ENCODE measurements around the gene DOCK7. TPM values are rescaled to one million over a fixed set of nuclear protein-coding genes. Genes with fewer than 3 reads are reported as not detected.
A peak's percentile ranks its signal among the peaks of the same experiment; 100 is the strongest.
"Not testable (repeated sequence)": the region's sequence is repeated elsewhere in the genome, so short reads cannot be mapped to it uniquely, and the experiment has no call there.

The DOCK7 gene
- total and polyA plus RNA-seq, 4 experiments from 2014 or later, result 4.3 to 20.8 (median 11.0) TPM

- Mint-ChIP-seq H3K9me3 (no peaks in the 10 kb centered on the region), H3K27me3 (no peaks in the 10 kb centered on the region), H3K4me1 (no peaks in the 10 kb centered on the region), H3K36me3 (peaks cover 10 to 13% of the 10 kb centered on the region in 2 donors), H3K4me3 (no peak overlapping the region), H3K27ac (no peak overlapping the region)
- intact Hi-C loops (cut with micrococcal nuclease), result no loop called here
- H3K27me3 ChIP-seq (ENCODE audit: insufficient read depth, low read length), result no peaks in the 10 kb centered on the region
- DNase-seq, result no peak
- ChIA-PET CTCF (ENCODE audit: partially characterized antibody) (no interaction called here), POLR2A (ENCODE audit: partially characterized antibody) (no interaction called here)
- H3K4me3 ChIP-seq (ENCODE audit: low read length in 2 of 2), result no peak overlapping the region
- no peaks in the 10 kb centered on the region for H3K9me3 ChIP-seq (ENCODE audit: control insufficient read depth in 1 of 2, low read length in 2 of 2)
- no peak overlapping the region for H3K27ac ChIP-seq (ENCODE audit: low read depth, low read length)
- H3K36me3 ChIP-seq (ENCODE audit: insufficient read depth, low read length), result no peaks in the 10 kb centered on the region
- no peaks in the 10 kb centered on the region for H3K4me1 ChIP-seq (ENCODE audit: insufficient read depth, low read length)
Observed at GRCh38 chr1:62536865-62537264, 151.3 kb downstream of the DOCK7 start.

DNA sequence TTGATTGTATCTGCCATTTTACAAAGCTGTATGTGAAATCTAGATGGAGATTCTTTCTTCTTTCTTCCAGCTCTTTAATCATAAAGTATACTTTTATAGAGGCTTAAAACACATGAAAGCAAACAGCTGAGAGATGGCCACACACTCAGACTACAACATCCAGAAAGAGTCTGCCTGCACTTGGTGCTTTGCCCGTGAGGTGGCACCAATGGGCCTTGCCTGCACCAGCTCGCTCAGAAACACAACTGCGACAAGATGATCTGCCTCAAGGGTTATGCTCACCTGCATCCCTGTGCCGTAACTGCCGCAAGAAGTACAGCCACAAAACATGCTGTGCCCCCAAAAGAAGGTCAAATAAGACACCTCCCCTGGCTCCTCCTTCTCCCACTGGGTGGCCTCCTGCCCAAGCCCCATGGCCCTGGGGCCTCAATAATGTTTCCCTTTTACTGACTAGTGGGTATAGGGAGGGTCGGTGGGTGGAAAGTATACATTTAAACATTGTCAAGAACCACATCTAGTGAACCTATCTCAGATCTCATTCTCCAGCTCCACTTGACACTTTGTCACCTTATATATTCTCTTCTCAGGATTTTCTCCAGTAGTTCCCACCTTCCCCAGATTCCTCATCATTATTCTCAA lies 157.6 kb downstream of the DOCK7 start:
- no peak overlapping the region for H3K4me3 ChIP-seq (ENCODE audit: low read length in 2 of 2)
- Mint-ChIP-seq H3K27ac (peak overlapping the region in 1 of 7 donors; percentile 24), H3K27me3 (no peaks in the 10 kb centered on the region), H3K9me3 (no peaks in the 10 kb centered on the region), H3K4me3 (no peak overlapping the region), H3K4me1 (no peaks in the 10 kb centered on the region), H3K36me3 (peaks cover 15 to 24% of the 10 kb centered on the region in 2 donors)
- intact Hi-C loops (cut with micrococcal nuclease), result no loop called here
- no peak overlapping the region for H3K27ac ChIP-seq (ENCODE audit: low read depth, low read length)
- POLR2A ChIA-PET (ENCODE audit: partially characterized antibody), result no interaction called here
- CTCF ChIA-PET (ENCODE audit: partially characterized antibody), result interaction anchor here (1.1 kb wide), 2 partner anchors 22 to 215 kb away, joined by 4 read pairs; no protein-coding TSS in a partner anchor
- H3K27me3 ChIP-seq (ENCODE audit: insufficient read depth, low read length), result no peaks in the 10 kb centered on the region
- no peak for DNase-seq
- H3K9me3 ChIP-seq (ENCODE audit: control insufficient read depth in 1 of 2, low read length in 2 of 2), result no peaks in the 10 kb centered on the region
- no peaks in the 10 kb centered on the region for H3K4me1 ChIP-seq (ENCODE audit: insufficient read depth, low read length)
- no peaks in the 10 kb centered on the region for H3K36me3 ChIP-seq (ENCODE audit: insufficient read depth, low read length)

- Histone ChIP-seq H3K27me3 (ENCODE audit: insufficient read depth, low read length) (no peaks in the 10 kb centered on the region), H3K9me3 (ENCODE audit: control insufficient read depth in 1 of 2, low read length in 2 of 2) (no peaks in the 10 kb centered on the region), H3K4me1 (ENCODE audit: insufficient read depth, low read length) (no peaks in the 10 kb centered on the region), H3K36me3 (ENCODE audit: insufficient read depth, low read length) (no peaks in the 10 kb centered on the region), H3K27ac (ENCODE audit: low read depth, low read length) (no peak overlapping the region), H3K4me3 (ENCODE audit: low read length in 2 of 2) (no peak overlapping the region)
- no peak for DNase-seq
- Mint-ChIP-seq H3K36me3 (peaks cover 15 to 19% of the 10 kb centered on the region in 2 donors), H3K27me3 (no peaks in the 10 kb centered on the region), H3K9me3 (no peaks in the 10 kb centered on the region), H3K27ac (no peak overlapping the region), H3K4me3 (no peak overlapping the region), H3K4me1 (no peaks in the 10 kb centered on the region)
- ChIA-PET POLR2A (ENCODE audit: partially characterized antibody) (no interaction called here), CTCF (ENCODE audit: partially characterized antibody) (interaction anchor here (1.4 kb wide), 1 partner anchor 9 kb away, joined by 4 read pairs; no protein-coding TSS in a partner anchor)
- intact Hi-C loops (cut with micrococcal nuclease), result no loop called here
Observed at GRCh38 chr1:62529227-62529626, 159.0 kb downstream of the DOCK7 start.

- intact Hi-C loops (cut with micrococcal nuclease), result no loop called here
Observed at GRCh38 chr1:62528015-62528414, 160.2 kb downstream of the DOCK7 start.

DNA sequence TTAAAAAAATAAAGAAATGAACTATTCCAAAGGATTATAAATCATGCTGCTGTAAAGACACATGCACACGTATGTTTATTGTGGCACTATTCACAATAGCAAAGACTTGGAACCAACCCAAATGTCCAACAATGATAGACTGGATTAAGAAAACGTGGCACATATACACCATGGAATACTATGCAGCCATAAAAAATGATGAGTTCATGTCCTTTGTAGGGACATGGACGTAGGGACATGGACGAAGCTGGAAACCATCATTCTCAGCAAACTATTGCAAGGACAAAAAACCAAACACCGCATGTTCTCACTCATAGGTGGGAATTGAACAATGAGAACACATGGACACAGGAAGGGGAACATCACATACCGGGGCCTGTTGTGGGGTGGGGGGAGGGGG lies 160.8 kb downstream of the DOCK7 start:
- intact Hi-C loops (cut with micrococcal nuclease); POLR2A ChIA-PET (ENCODE audit: partially characterized antibody); H3K9me3 Mint-ChIP-seq: not testable (repeated sequence)

More at GRCh38 chr1:62528015-62528414, 160.2 kb downstream of the DOCK7 start:
- Histone ChIP-seq H3K4me1 (ENCODE audit: insufficient read depth, low read length) (no peaks in the 10 kb centered on the region), H3K27ac (ENCODE audit: low read depth, low read length) (no peak overlapping the region), H3K9me3 (ENCODE audit: control insufficient read depth in 1 of 2, low read length in 2 of 2) (no peaks in the 10 kb centered on the region), H3K27me3 (ENCODE audit: insufficient read depth, low read length) (no peaks in the 10 kb centered on the region), H3K36me3 (ENCODE audit: insufficient read depth, low read length) (no peaks in the 10 kb centered on the region), H3K4me3 (ENCODE audit: low read length in 2 of 2) (no peak overlapping the region)
- Mint-ChIP-seq H3K4me3 (no peak overlapping the region), H3K36me3 (peaks cover 15 to 19% of the 10 kb centered on the region in 2 donors), H3K27me3 (no peaks in the 10 kb centered on the region), H3K4me1 (no peaks in the 10 kb centered on the region), H3K9me3 (no peaks in the 10 kb centered on the region), H3K27ac (no peak overlapping the region)
- CTCF ChIA-PET (ENCODE audit: partially characterized antibody), result interaction anchor here (0.7 to 1.4 kb wide), 2 partner anchors 10 to 18 kb away, joined by 3 to 4 read pairs; no protein-coding TSS in a partner anchor
- peak in 2 of 5 donors; percentile 8 to 12 for DNase-seq
- POLR2A ChIA-PET (ENCODE audit: partially characterized antibody), result no interaction called here

DNA sequence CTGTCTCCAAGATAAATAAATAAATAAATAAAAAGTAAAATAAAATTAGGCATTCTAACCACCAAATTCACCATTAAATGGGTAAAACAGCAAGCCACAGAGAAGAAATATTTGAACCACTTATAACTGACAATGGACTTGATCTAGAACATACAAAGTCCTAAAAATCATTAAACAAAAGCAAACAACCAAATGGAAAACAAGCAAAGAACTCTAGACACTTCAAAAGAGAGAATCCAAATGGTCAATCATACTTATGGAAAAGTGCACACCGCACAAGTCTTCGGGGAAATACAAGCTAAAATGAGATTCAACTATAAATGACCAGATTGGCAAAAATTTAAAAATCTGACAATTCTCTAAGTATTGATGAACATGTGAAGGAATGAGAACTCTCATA lies 164.3 kb downstream of the DOCK7 start:
- Histone ChIP-seq H3K4me3 (ENCODE audit: low read length in 2 of 2) (no peak overlapping the region), H3K4me1 (ENCODE audit: insufficient read depth, low read length) (no peaks in the 10 kb centered on the region), H3K27ac (ENCODE audit: low read depth, low read length) (no peak overlapping the region), H3K27me3 (ENCODE audit: insufficient read depth, low read length) (no peaks in the 10 kb centered on the region), H3K36me3 (ENCODE audit: insufficient read depth, low read length) (no peaks in the 10 kb centered on the region), H3K9me3 (ENCODE audit: control insufficient read depth in 1 of 2, low read length in 2 of 2) (no peaks in the 10 kb centered on the region)
- no peak overlapping the region for H3K27ac Mint-ChIP-seq
- peaks cover 32 to 36% of the 10 kb centered on the region in 2 donors for H3K36me3 Mint-ChIP-seq
- H3K27me3 Mint-ChIP-seq, result no peaks in the 10 kb centered on the region
- DNase-seq, result no peak
- intact Hi-C loops (cut with micrococcal nuclease), result no loop called here
- ChIA-PET CTCF (ENCODE audit: partially characterized antibody) (no interaction called here), POLR2A (ENCODE audit: partially characterized antibody) (no interaction called here)
- no peaks in the 10 kb centered on the region for H3K4me1 Mint-ChIP-seq
- no peak overlapping the region for H3K4me3 Mint-ChIP-seq
- peaks cover 0 to 10% (median 6%) of the 10 kb centered on the region in 8 donors for H3K9me3 Mint-ChIP-seq

More for the DNA sequence above, 160.8 kb downstream of the DOCK7 start:
- CTCF ChIA-PET (ENCODE audit: partially characterized antibody); H3K27me3 ChIP-seq (ENCODE audit: insufficient read depth, low read length); H3K4me3 ChIP-seq (ENCODE audit: low read length in 2 of 2); H3K27ac Mint-ChIP-seq; H3K27me3 Mint-ChIP-seq; H3K4me3 Mint-ChIP-seq; H3K4me1 Mint-ChIP-seq; H3K36me3 ChIP-seq (ENCODE audit: insufficient read depth, low read length); H3K27ac ChIP-seq (ENCODE audit: low read depth, low read length); DNase-seq; H3K4me1 ChIP-seq (ENCODE audit: insufficient read depth, low read length); H3K9me3 ChIP-seq (ENCODE audit: control insufficient read depth in 1 of 2, low read length in 2 of 2): not testable (repeated sequence)
- H3K36me3 Mint-ChIP-seq, result peaks cover 14 to 15% of the 10 kb centered on the region in 2 donors

DNA sequence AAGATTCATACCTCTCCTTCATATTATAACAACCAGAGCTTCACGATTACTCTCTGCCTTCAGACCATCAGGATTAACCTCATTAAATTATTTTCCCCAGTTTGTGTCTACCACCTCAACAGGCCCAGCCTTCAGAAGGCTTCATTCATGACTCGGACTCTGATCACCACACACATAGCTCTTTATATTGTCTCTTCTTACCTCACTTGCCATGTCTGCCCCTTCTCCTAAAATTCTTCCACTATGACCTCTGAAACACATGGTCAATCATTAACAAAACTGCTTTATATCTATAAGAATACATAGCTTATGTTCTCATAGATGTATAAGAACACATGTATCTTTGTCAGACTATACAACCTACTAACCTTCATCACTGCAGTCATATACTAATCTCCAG lies 171.6 kb downstream of the DOCK7 start:
- Mint-ChIP-seq H3K4me1 (no peaks in the 10 kb centered on the region), H3K27ac (no peak overlapping the region), H3K9me3 (peaks cover 0 to 16% (median 7%) of the 10 kb centered on the region in 8 donors), H3K36me3 (peaks cover 27 to 39% of the 10 kb centered on the region in 2 donors), H3K27me3 (no peaks in the 10 kb centered on the region), H3K4me3 (no peak overlapping the region)
- no peak for DNase-seq
- POLR2A ChIA-PET (ENCODE audit: partially characterized antibody), result no interaction called here
- H3K4me1 ChIP-seq (ENCODE audit: insufficient read depth, low read length), result no peaks in the 10 kb centered on the region
- intact Hi-C loops (cut with micrococcal nuclease), result no loop called here
- no peaks in the 10 kb centered on the region for H3K9me3 ChIP-seq (ENCODE audit: control insufficient read depth in 1 of 2, low read length in 2 of 2)
- no peaks in the 10 kb centered on the region for H3K36me3 ChIP-seq (ENCODE audit: insufficient read depth, low read length)
- CTCF ChIA-PET (ENCODE audit: partially characterized antibody), result no interaction called here
- no peak overlapping the region for H3K27ac ChIP-seq (ENCODE audit: low read depth, low read length)
- no peaks in the 10 kb centered on the region for H3K27me3 ChIP-seq (ENCODE audit: insufficient read depth, low read length)
- H3K4me3 ChIP-seq (ENCODE audit: low read length in 2 of 2), result no peak overlapping the region

All from CD4-positive, alpha-beta memory T cell (primary cell).